Liver (tissue), 3 donors: Measurements from ENCODE around the gene LRRTM4.

Source experiments
- HNF4A ChIP-seq, 2 donors: conservative IDR thresholded peaks; 2 replicates each; pipeline ENCODE4 v1.6.1; 2016; ENCODE audit warnings: antibody characterized with exemption in 2 of 2, mild to moderate bottlenecking in 2 of 2
- JUND ChIP-seq, 2 donors: IDR thresholded peaks; 2 replicates each; pipeline ENCODE4 v1.6.1; 2016; ENCODE audit warnings: antibody characterized with exemption in 2 of 2
- RAD21 ChIP-seq, 2 donors: IDR thresholded peaks; 2 replicates each; pipeline ENCODE4 v1.6.1; 2016; ENCODE audit warnings: antibody characterized with exemption in 2 of 2, mild to moderate bottlenecking in 2 of 2
- SP1 ChIP-seq: IDR thresholded peaks from 2 replicates; pipeline ENCODE4 v1.6.1; 2018; ENCODE audit warnings: antibody characterized with exemption, mild to moderate bottlenecking
- TAF1 ChIP-seq: conservative IDR thresholded peaks from 2 replicates; pipeline ENCODE4 v1.6.1; 2016; ENCODE audit warnings: antibody characterized with exemption, mild to moderate bottlenecking
- TF ChIP-seq, protein P1 (sequence below): IDR thresholded peaks from 2 replicates; pipeline ENCODE4 v1.6.1; 2016; ENCODE audit warnings: antibody characterized with exemption
- TF ChIP-seq, protein P2 (sequence below): fragments of 150-350 bp; IDR thresholded peaks from 2 replicates; pipeline ENCODE4 v1.5.1; 2017; ENCODE audit warnings: improper control_type of control experiment, low read depth, low read length; ENCODE audit not compliant: missing input control
- TF ChIP-seq, protein P3 (sequence below): IDR thresholded peaks from 2 replicates; pipeline ENCODE4 v1.6.1; 2016; ENCODE audit warnings: antibody characterized with exemption
- TF ChIP-seq, protein P4 (sequence below): IDR thresholded peaks from 2 replicates; pipeline ENCODE4 v1.6.1; 2016; ENCODE audit warnings: antibody characterized with exemption
- TF ChIP-seq, protein P5 (sequence below): IDR thresholded peaks from 2 replicates; pipeline ENCODE4 v1.6.1; 2016; ENCODE audit warnings: antibody characterized with exemption, mild to moderate bottlenecking
- donor health status: healthy.
- donor health status: healthy.

DNA sequence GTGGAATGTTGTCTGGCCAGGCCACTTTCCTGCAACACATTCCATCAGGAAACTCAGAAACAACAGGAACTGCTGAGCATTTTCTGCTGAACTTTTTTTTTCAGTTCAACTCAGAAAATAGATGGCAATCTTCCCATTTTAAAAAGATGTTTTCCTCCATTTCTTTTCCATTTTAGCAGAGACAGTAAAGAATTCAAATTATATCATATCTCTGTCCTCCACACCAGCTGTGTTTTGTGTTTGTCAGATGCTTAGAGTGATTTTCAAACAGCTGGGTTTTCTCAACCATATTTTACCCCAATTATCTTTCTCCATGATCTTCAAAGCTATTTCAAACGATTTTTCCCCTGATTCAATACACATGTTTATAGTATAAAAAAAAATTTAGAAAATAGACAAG is 713.4 kb downstream of the LRRTM4 start:
- TF ChIP-seq, protein P1, sequence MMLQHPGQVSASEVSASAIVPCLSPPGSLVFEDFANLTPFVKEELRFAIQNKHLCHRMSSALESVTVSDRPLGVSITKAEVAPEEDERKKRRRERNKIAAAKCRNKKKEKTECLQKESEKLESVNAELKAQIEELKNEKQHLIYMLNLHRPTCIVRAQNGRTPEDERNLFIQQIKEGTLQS, result no peak
- TF ChIP-seq, protein P2, sequence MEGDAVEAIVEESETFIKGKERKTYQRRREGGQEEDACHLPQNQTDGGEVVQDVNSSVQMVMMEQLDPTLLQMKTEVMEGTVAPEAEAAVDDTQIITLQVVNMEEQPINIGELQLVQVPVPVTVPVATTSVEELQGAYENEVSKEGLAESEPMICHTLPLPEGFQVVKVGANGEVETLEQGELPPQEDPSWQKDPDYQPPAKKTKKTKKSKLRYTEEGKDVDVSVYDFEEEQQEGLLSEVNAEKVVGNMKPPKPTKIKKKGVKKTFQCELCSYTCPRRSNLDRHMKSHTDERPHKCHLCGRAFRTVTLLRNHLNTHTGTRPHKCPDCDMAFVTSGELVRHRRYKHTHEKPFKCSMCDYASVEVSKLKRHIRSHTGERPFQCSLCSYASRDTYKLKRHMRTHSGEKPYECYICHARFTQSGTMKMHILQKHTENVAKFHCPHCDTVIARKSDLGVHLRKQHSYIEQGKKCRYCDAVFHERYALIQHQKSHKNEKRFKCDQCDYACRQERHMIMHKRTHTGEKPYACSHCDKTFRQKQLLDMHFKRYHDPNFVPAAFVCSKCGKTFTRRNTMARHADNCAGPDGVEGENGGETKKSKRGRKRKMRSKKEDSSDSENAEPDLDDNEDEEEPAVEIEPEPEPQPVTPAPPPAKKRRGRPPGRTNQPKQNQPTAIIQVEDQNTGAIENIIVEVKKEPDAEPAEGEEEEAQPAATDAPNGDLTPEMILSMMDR, result no peak
- no peak for TF ChIP-seq TAF1
- no peak for TF ChIP-seq HNF4A (conservative IDR thresholded peaks at IDR 0.05)
- TF ChIP-seq, protein P3, sequence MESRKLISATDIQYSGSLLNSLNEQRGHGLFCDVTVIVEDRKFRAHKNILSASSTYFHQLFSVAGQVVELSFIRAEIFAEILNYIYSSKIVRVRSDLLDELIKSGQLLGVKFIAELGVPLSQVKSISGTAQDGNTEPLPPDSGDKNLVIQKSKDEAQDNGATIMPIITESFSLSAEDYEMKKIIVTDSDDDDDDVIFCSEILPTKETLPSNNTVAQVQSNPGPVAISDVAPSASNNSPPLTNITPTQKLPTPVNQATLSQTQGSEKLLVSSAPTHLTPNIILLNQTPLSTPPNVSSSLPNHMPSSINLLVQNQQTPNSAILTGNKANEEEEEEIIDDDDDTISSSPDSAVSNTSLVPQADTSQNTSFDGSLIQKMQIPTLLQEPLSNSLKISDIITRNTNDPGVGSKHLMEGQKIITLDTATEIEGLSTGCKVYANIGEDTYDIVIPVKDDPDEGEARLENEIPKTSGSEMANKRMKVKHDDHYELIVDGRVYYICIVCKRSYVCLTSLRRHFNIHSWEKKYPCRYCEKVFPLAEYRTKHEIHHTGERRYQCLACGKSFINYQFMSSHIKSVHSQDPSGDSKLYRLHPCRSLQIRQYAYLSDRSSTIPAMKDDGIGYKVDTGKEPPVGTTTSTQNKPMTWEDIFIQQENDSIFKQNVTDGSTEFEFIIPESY, result no peak
- TF ChIP-seq, protein P4, sequence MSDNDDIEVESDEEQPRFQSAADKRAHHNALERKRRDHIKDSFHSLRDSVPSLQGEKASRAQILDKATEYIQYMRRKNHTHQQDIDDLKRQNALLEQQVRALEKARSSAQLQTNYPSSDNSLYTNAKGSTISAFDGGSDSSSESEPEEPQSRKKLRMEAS, result no peak
- no peak for TF ChIP-seq SP1
- TF ChIP-seq RAD21 (IDR thresholded peaks at IDR 0.05), result no peak
- TF ChIP-seq, protein P5, sequence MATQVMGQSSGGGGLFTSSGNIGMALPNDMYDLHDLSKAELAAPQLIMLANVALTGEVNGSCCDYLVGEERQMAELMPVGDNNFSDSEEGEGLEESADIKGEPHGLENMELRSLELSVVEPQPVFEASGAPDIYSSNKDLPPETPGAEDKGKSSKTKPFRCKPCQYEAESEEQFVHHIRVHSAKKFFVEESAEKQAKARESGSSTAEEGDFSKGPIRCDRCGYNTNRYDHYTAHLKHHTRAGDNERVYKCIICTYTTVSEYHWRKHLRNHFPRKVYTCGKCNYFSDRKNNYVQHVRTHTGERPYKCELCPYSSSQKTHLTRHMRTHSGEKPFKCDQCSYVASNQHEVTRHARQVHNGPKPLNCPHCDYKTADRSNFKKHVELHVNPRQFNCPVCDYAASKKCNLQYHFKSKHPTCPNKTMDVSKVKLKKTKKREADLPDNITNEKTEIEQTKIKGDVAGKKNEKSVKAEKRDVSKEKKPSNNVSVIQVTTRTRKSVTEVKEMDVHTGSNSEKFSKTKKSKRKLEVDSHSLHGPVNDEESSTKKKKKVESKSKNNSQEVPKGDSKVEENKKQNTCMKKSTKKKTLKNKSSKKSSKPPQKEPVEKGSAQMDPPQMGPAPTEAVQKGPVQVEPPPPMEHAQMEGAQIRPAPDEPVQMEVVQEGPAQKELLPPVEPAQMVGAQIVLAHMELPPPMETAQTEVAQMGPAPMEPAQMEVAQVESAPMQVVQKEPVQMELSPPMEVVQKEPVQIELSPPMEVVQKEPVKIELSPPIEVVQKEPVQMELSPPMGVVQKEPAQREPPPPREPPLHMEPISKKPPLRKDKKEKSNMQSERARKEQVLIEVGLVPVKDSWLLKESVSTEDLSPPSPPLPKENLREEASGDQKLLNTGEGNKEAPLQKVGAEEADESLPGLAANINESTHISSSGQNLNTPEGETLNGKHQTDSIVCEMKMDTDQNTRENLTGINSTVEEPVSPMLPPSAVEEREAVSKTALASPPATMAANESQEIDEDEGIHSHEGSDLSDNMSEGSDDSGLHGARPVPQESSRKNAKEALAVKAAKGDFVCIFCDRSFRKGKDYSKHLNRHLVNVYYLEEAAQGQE, result no peak
- TF ChIP-seq JUND (IDR thresholded peaks at IDR 0.05), result no peak
